Fibroblast of skin of left quadriceps (primary cell): ENCODE results near the gene RBL2.
"Not testable (repeated sequence)": the region's sequence is repeated elsewhere in the genome, so short reads cannot be mapped to it uniquely, and the experiment has no call there.

Experiments
- DNase-seq, 2 experiments: peaks; one replicate each; pipeline ENCODE4 v3.0.0-alpha.2; 2013; ENCODE audit warnings: low read depth in 2 of 2

RBL2 gene

GRCh38 chr16:53506254-53506653 is 72.0 kb downstream of the RBL2 start:
- no peak for DNase-seq

- DNase-seq: no peak
These were observed 73.4 kb downstream of the RBL2 start for GRCh38 chr16:53507464-53508179.

GRCh38 chr16:53509906-53510703 is 75.8 kb downstream of the RBL2 start:
- peak; percentile 44 to 49 for DNase-seq

- no peak for DNase-seq
These were observed 76.4 kb downstream of the RBL2 start for GRCh38 chr16:53510704-53511070.

- DNase-seq: no peak
These were observed 76.8 kb downstream of the RBL2 start for GRCh38 chr16:53511084-53511402.

- DNase-seq: no peak
These were observed 77.4 kb downstream of the RBL2 start for GRCh38 chr16:53511403-53512280.

- DNase-seq: not testable (repeated sequence)
These were observed 78.5 kb downstream of the RBL2 start for GRCh38 chr16:53512795-53513194.

- DNase-seq: no peak
These were observed 81.0 kb downstream of the RBL2 start for GRCh38 chr16:53515259-53515658.

GRCh38 chr16:53515811-53516210 is 81.5 kb downstream of the RBL2 start:
- no peak for DNase-seq

- DNase-seq: no peak
These were observed 83.6 kb downstream of the RBL2 start for GRCh38 chr16:53517851-53518250.

- no peak for DNase-seq
These were observed 84.5 kb downstream of the RBL2 start for GRCh38 chr16:53518550-53519416.

- DNase-seq: no peak
These were observed 85.3 kb downstream of the RBL2 start for GRCh38 chr16:53519417-53520091.

GRCh38 chr16:53523126-53523804 is 89.0 kb downstream of the RBL2 start:
- DNase-seq: no peak

GRCh38 chr16:53523971-53524548 is 89.8 kb downstream of the RBL2 start:
- DNase-seq: no peak

GRCh38 chr16:53528797-53529196 is 94.5 kb downstream of the RBL2 start:
- no peak for DNase-seq

- no peak for DNase-seq
These were observed 95.2 kb downstream of the RBL2 start for GRCh38 chr16:53529513-53529912.

- DNase-seq: no peak
These were observed 95.8 kb downstream of the RBL2 start for GRCh38 chr16:53530046-53530445.

GRCh38 chr16:53530741-53531140 is 96.5 kb downstream of the RBL2 start:
- DNase-seq: no peak

GRCh38 chr16:53534206-53534605 is 99.9 kb downstream of the RBL2 start:
- no peak for DNase-seq

- DNase-seq: no peak
These were observed 103.4 kb downstream of the RBL2 start for GRCh38 chr16:53537626-53538025.
